Brain microvascular endothelial cell (primary cell): Measurements from ENCODE around the gene UCN2.

Source experiments
- DNase-seq: peaks from one replicate; pipeline ENCODE4 v3.0.0-alpha.2; 2020
- H3K27ac ChIP-seq: fragments of 250-450 bp; sonication (Bioruptor Pico); 2 replicates; pipeline ENCODE4 v1.5.1; 2020; ENCODE audit warnings: mild to moderate bottlenecking, moderate library complexity
- H3K27me3 ChIP-seq: fragments of 250-450 bp; sonication (Bioruptor Pico); replicated peaks from 2 replicates; pipeline ENCODE4 v1.5.1; 2020; ENCODE audit warnings: mild to moderate bottlenecking
- H3K36me3 ChIP-seq: fragments of 250-450 bp; sonication (Bioruptor Pico); replicated peaks from 2 replicates; pipeline ENCODE4 v1.5.1; 2020; ENCODE audit warnings: mild to moderate bottlenecking
- H3K4me3 ChIP-seq: 2 replicates; pipeline ENCODE4 v1.5.1; 2011; ENCODE audit warnings: low read depth, mild to moderate bottlenecking, control low read depth, low read length, moderate library complexity
- in situ Hi-C: cut with HindIII; loops from 2 replicates; pipeline ENCODE4 v1.10.0; 2017; ENCODE audit warnings: low sequenced_read_pairs, low pct_ligation_motif_present
- TF ChIP-seq, protein P1 (sequence below): IDR thresholded peaks from 2 replicates; pipeline ENCODE4 v1.5.1; 2011; ENCODE audit warnings: low read depth, mild to moderate bottlenecking, moderate library complexity, low read length, control low read depth, inconsistent platforms; ENCODE audit errors: missing control alignments

UCN2 gene

GRCh38 chr3:48600711-48601621 is 37.4 kb upstream of the UCN2 start:
- TF ChIP-seq, protein P1, sequence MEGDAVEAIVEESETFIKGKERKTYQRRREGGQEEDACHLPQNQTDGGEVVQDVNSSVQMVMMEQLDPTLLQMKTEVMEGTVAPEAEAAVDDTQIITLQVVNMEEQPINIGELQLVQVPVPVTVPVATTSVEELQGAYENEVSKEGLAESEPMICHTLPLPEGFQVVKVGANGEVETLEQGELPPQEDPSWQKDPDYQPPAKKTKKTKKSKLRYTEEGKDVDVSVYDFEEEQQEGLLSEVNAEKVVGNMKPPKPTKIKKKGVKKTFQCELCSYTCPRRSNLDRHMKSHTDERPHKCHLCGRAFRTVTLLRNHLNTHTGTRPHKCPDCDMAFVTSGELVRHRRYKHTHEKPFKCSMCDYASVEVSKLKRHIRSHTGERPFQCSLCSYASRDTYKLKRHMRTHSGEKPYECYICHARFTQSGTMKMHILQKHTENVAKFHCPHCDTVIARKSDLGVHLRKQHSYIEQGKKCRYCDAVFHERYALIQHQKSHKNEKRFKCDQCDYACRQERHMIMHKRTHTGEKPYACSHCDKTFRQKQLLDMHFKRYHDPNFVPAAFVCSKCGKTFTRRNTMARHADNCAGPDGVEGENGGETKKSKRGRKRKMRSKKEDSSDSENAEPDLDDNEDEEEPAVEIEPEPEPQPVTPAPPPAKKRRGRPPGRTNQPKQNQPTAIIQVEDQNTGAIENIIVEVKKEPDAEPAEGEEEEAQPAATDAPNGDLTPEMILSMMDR: no peak
- Histone ChIP-seq H3K36me3 (peaks cover 72% of the 10 kb centered on the region), H3K4me3 (no peak overlapping the region), H3K27me3 (no peaks in the 10 kb centered on the region), H3K27ac (no peak overlapping the region)
- DNase-seq: no peak
- in situ Hi-C loops: no loop called here

- H3K36me3 ChIP-seq: peaks cover 59% of the 10 kb centered on the region
- TF ChIP-seq, protein P1: no peak
- no peak overlapping the region for H3K27ac ChIP-seq
- H3K4me3 ChIP-seq: no peak overlapping the region
- DNase-seq: no peak
- no peaks in the 10 kb centered on the region for H3K27me3 ChIP-seq
- in situ Hi-C loops: no loop called here
Measured at GRCh38 chr3:48599509-48600285, 36.1 kb upstream of the UCN2 start.

DNA sequence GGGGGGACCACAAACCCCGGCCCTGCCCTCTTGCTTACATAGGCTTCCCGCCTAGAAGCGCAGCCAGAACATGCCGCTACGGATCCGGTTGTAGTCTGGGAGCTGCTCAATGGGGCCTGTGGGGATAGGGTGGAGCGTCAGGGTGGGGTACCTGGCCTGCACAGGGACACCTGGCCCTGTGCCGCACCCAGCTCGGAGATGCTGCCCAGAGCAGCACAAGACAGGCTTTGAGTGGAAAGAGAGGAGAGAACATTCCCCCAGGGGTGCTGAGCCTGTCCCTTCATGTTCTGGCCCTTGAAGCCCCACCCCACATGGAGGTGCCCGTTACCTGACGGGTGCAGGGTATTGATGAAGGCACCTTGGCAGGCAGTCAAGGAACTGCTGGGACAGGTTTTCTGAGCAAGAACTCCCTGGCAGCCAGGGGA is 35.5 kb upstream of the UCN2 start:
- Histone ChIP-seq H3K4me3 (no peak overlapping the region), H3K27ac (peak overlapping the region; percentile 69), H3K36me3 (peaks cover 53% of the 10 kb centered on the region), H3K27me3 (no peaks in the 10 kb centered on the region)
- no peak for DNase-seq
- in situ Hi-C loops: no loop called here
- TF ChIP-seq, protein P1: no peak

DNA sequence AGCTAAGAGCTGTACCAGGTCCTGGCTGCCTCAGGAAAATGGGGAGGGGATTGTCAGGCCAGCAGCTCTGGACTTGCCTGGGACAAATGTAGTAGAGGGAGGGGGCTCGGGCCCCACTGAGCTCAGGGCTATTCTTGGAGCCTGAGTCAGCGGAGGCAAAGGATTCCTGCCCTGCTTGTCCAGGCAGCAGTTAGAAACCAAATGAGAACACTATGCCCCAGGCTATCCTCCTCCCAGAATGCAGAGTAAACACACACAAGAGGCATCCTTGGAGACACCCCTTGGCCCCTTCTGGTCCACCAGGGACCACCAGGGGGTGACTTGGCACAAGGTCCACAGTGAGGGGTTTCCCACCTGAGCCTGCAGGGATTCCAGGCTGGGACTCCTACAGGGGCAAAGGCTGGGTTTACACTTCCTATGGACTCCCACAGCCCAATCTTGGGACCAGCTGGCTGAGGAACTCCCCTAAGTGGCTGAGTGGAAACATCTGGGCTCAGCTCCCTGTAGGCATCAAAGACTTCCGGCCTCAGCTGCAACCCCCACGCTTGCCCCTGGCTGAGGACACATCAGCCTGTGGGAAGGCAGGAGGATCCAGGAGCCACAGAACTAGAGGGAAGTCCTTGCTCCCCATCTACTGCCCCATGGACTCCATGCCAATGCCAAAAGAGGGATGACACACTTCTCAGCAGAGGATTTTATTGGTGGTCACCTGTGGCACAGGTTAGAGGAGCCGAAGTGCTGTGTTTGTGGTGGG is 34.9 kb upstream of the UCN2 start:
- H3K27me3 ChIP-seq: no peaks in the 10 kb centered on the region
- TF ChIP-seq, protein P1: no peak
- no peak overlapping the region for H3K4me3 ChIP-seq
- peak overlapping the region; percentile 69 for H3K27ac ChIP-seq
- peak; percentile 84 for DNase-seq
- H3K36me3 ChIP-seq: peaks cover 47% of the 10 kb centered on the region
- in situ Hi-C loops: no loop called here

DNA sequence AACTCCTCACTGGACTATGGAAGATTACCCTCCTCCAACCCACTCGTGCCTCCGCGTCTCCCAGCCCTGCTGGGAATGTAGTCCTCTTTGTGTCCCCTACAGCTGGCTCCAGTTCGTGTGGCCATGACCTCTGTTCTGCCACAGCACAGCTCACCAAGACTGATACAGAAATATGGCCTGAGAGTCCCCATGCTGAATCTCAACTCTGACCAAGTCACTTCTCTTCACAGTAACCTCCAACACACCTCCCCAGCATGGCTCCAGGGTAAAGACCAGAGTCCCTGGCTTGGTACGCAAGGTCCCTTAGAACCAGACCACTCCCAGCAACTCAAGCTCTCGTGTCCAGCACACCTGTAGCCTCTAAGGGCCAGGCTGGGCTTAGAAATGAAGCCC is 33.8 kb upstream of the UCN2 start:
- peaks cover 37% of the 10 kb centered on the region for H3K36me3 ChIP-seq
- no peaks in the 10 kb centered on the region for H3K27me3 ChIP-seq
- in situ Hi-C loops: no loop called here
- H3K4me3 ChIP-seq: no peak overlapping the region
- no peak for DNase-seq
- no peak overlapping the region for H3K27ac ChIP-seq
- TF ChIP-seq, protein P1: no peak
